ENCODE results near the gene NBAS. TPM values are rescaled to one million over a fixed set of nuclear protein-coding genes. Genes with fewer than 3 reads are reported as not detected.

The NBAS gene
- polyA plus RNA-seq, 1 donor from 2014 or later: 31.9 TPM

- H3K36me3 ChIP-seq (ENCODE audit: insufficient read depth, low read length): no peaks in the 10 kb centered on the region
- H3K27ac ChIP-seq (ENCODE audit: low read length): no peak overlapping the region
- H2AFZ ChIP-seq (ENCODE audit: low read depth, low read length): no peak overlapping the region
- H3K4me3 ChIP-seq (ENCODE audit: low read length): no peak overlapping the region
- no peaks in the 10 kb centered on the region for H3K9me2 ChIP-seq (ENCODE audit: insufficient read depth, low read length)
- TF ChIP-seq CTCF (IDR thresholded peaks at IDR 0.05; ENCODE audit: poor library complexity, severe bottlenecking): no peak
- no peak for TF ChIP-seq POLR2AphosphoS5 (IDR thresholded peaks at IDR 0.05)
- no peak for TF ChIP-seq MXI1 (conservative IDR thresholded peaks at IDR 0.05; ENCODE audit: poor library complexity, severe bottlenecking)
- no peak for TF ChIP-seq SMC3 (conservative IDR thresholded peaks at IDR 0.05; ENCODE audit: poor library complexity)
- TF ChIP-seq EP300 (conservative IDR thresholded peaks at IDR 0.05; ENCODE audit: poor library complexity, severe bottlenecking): no peak
- TF ChIP-seq RAD21 (conservative IDR thresholded peaks at IDR 0.05): no peak
- no peaks in the 10 kb centered on the region for H3F3A ChIP-seq (ENCODE audit: insufficient read depth, low read length, poor library complexity, severe bottlenecking)
- no peak overlapping the region for H3K4me2 ChIP-seq (ENCODE audit: low read length)
- no peaks in the 10 kb centered on the region for H4K20me1 ChIP-seq (ENCODE audit: insufficient read depth)
- no peaks in the 10 kb centered on the region for H3K9me3 ChIP-seq (ENCODE audit: low read length)
- H3K79me2 ChIP-seq (replicated peaks; ENCODE audit: insufficient read depth, low read length): no peaks in the 10 kb centered on the region
- no peak overlapping the region for H3K9ac ChIP-seq (ENCODE audit: low read length)
- no peaks in the 10 kb centered on the region for H3K27me3 ChIP-seq (ENCODE audit: insufficient read depth, low read depth, low read length)
Observed at GRCh38 chr2:15584316-15584715, 23.2 kb upstream of the NBAS start.

GRCh38 chr2:15583826-15584225 lies 22.7 kb upstream of the NBAS start:
- H3K79me2 ChIP-seq (replicated peaks; ENCODE audit: insufficient read depth, low read length): no peaks in the 10 kb centered on the region
- no peaks in the 10 kb centered on the region for H3F3A ChIP-seq (ENCODE audit: insufficient read depth, low read length, poor library complexity, severe bottlenecking)
- H4K20me1 ChIP-seq (ENCODE audit: insufficient read depth): no peaks in the 10 kb centered on the region
- no peaks in the 10 kb centered on the region for H3K9me2 ChIP-seq (ENCODE audit: insufficient read depth, low read length)
- no peaks in the 10 kb centered on the region for H3K27me3 ChIP-seq (ENCODE audit: insufficient read depth, low read depth, low read length)
- no peak overlapping the region for H3K27ac ChIP-seq (ENCODE audit: low read length)
- no peak overlapping the region for H3K4me2 ChIP-seq (ENCODE audit: low read length)
- H2AFZ ChIP-seq (ENCODE audit: low read depth, low read length): no peak overlapping the region
- TF ChIP-seq POLR2AphosphoS5 (IDR thresholded peaks at IDR 0.05) (no peak), CTCF (IDR thresholded peaks at IDR 0.05; ENCODE audit: poor library complexity, severe bottlenecking) (no peak), SMC3 (conservative IDR thresholded peaks at IDR 0.05; ENCODE audit: poor library complexity) (no peak), TAF1 (IDR thresholded peaks at IDR 0.05; ENCODE audit: low read depth) (no peak)
- H3K4me3 ChIP-seq (ENCODE audit: low read length): no peak overlapping the region
- no peaks in the 10 kb centered on the region for H3K9me3 ChIP-seq (ENCODE audit: low read length)
- H3K9ac ChIP-seq (ENCODE audit: low read length): no peak overlapping the region
- H3K36me3 ChIP-seq (ENCODE audit: insufficient read depth, low read length): no peaks in the 10 kb centered on the region

GRCh38 chr2:15582710-15583357 lies 21.7 kb upstream of the NBAS start:
- no peaks in the 10 kb centered on the region for H3K9me3 ChIP-seq (ENCODE audit: low read length)
- no peaks in the 10 kb centered on the region for H3K36me3 ChIP-seq (ENCODE audit: insufficient read depth, low read length)
- TF ChIP-seq POLR2AphosphoS5 (IDR thresholded peaks at IDR 0.05) (no peak), CTCF (IDR thresholded peaks at IDR 0.05; ENCODE audit: poor library complexity, severe bottlenecking) (no peak), EZH2 (IDR thresholded peaks at IDR 0.05; ENCODE audit: borderline replicate concordance, insufficient read depth, low read length, poor library complexity, severe bottlenecking) (no peak), TAF1 (IDR thresholded peaks at IDR 0.05; ENCODE audit: low read depth) (no peak), REST (IDR thresholded peaks at IDR 0.05; ENCODE audit: borderline replicate concordance) (no peak), RAD21 (conservative IDR thresholded peaks at IDR 0.05) (no peak), SMC3 (conservative IDR thresholded peaks at IDR 0.05; ENCODE audit: poor library complexity) (no peak), EP300 (conservative IDR thresholded peaks at IDR 0.05; ENCODE audit: poor library complexity, severe bottlenecking) (no peak), MXI1 (conservative IDR thresholded peaks at IDR 0.05; ENCODE audit: poor library complexity, severe bottlenecking) (no peak)
- H3K4me3 ChIP-seq (ENCODE audit: low read length): no peak overlapping the region
- H3K4me2 ChIP-seq (ENCODE audit: low read length): no peak overlapping the region
- H3F3A ChIP-seq (ENCODE audit: insufficient read depth, low read length, poor library complexity, severe bottlenecking): no peaks in the 10 kb centered on the region
- no peaks in the 10 kb centered on the region for H3K27me3 ChIP-seq (ENCODE audit: insufficient read depth, low read depth, low read length)
- no peaks in the 10 kb centered on the region for H3K79me2 ChIP-seq (replicated peaks; ENCODE audit: insufficient read depth, low read length)
- H4K20me1 ChIP-seq (ENCODE audit: insufficient read depth): no peaks in the 10 kb centered on the region
- H2AFZ ChIP-seq (ENCODE audit: low read depth, low read length): no peak overlapping the region
- no peak overlapping the region for H3K9ac ChIP-seq (ENCODE audit: low read length)
- no peak overlapping the region for H3K27ac ChIP-seq (ENCODE audit: low read length)
- H3K9me2 ChIP-seq (ENCODE audit: insufficient read depth, low read length): no peaks in the 10 kb centered on the region

All from neural cell (in vitro differentiated cells).